ENCODE results near the gene PLCH2.

PLCH2 gene

DNA sequence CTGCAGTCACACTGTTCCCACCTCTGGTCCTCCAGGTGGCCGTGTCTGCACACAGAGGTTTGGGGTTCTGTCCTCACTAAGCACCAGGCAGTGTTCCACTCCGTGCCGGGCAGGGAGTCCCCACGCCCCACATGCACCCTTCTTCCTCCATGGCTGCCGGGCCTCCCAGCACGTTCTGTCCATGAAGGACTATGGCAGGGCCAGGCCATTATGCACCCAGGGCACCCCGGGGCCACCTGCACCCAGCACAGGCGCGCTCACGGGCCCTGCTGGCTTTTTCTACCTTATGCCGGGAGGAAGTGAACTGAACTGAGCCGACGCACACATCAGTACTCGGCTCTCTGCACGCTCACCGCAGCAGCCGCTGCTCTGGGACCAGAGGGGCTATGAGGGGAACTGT lies 40.0 kb downstream of the PLCH2 start:
- DNase-seq, result no peak

DNA sequence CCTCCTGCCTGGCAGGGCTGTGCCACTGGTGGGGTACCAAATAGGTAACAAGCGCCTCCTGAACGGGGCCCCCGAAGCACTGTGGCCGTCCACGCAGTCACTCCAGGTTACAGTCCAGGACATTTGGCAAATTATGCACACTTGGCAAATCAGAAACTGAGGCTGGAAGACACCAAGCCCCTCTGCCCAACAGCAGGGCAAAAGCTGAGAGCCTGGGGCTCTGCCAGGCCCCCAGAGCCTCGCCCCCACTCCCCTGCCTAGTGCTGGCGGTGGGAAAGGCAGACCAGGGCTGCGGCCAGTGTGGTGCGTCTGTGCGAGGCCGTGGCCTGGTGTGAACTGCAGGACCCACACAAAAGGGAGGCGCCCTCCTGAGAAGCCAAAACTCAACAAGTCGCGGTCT lies 40.9 kb downstream of the PLCH2 start:
- DNase-seq, result no peak

DNA sequence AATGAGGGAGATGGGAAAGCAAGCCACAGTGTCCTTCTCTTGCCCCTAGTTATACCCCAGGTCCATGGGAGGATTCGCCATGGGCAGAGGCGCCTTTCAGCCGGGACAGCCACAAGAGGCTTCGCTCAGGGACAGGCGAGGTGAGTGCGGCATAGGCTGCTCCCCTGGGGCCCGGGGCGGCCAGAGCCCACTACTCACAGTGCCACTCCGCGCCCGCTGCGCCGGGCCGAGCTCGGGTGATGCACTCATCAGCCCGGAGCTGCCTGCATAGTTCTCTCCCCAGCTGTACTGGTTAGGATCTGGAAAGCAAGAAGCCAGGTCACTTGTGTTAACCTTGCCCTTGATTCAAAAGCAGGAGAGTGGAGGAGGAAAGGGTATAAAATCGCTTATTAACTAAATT lies 41.9 kb downstream of the PLCH2 start:
- no peak for DNase-seq

DNA sequence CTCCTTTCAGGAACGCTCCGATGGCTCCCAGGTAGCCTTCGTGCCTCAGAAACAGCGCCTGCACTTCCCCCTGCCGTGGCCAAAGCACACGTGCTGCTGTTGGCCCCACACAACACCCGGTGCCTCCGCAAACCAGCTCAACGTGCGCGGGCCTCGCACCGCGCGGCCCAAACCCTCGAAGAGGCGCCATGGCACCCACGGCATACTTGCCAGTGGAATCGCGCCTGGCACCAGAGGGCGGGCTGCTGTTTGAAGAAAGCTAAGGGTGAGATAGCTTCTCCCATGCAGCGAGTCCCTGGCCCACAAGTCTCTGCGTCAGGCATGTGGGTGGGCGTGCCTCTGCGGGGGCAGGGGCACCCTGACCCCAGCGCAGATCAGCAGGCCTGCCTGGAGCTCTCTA lies 42.4 kb downstream of the PLCH2 start:
- DNase-seq, result no peak

DNA sequence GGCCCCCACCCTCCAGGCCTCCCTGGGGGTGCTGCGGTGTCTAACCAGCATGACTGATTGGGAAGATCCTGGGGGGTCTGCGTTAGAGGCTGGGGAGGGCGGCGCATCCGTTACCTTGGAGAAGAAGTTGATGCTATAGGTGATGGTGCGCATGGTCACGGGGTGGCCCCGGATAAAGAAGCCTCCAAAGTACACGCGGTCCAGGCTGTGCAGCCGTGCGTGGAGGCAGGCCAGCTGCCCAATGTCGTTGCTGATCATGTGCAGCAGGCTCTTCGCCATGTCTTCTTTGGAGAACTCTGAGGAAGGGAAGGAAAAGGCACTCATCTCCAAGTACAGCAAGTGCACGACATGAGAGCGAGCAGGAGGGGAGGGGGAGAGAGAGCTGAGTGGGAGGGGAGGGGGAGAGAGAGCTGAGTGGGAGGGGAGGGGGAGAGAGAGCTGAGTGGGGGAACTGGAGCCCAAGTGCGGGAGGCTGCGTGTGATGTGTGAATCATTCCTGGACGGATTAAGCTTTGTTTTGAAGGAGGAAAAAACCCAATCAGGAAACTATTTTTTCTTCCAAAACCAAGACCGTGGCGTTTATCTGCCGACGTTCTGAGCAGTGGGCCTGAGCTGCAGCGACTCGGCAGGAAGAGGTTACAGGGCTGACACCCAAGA lies 43.1 kb downstream of the PLCH2 start:
- no peak for DNase-seq

DNA sequence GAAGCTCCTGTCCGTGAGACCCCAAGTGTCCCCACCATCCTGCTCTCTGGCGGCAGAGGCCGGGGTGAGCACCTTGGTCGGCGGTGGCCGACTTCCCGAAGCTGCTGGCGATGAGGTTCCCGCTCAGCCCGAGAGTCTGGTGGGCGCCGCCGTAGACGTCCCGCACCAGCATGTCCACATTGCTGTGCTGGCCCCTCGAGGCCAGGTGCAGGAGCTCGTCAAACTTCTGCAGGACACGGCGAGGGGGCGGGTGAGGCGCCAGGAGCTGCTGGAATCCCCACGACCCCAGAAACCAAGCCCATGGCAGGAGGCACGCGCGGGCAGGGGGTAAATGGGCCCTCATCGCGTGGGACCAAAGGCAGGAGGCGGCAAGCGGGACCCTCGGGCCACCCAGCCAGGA lies 43.6 kb downstream of the PLCH2 start:
- no peak for DNase-seq

DNA sequence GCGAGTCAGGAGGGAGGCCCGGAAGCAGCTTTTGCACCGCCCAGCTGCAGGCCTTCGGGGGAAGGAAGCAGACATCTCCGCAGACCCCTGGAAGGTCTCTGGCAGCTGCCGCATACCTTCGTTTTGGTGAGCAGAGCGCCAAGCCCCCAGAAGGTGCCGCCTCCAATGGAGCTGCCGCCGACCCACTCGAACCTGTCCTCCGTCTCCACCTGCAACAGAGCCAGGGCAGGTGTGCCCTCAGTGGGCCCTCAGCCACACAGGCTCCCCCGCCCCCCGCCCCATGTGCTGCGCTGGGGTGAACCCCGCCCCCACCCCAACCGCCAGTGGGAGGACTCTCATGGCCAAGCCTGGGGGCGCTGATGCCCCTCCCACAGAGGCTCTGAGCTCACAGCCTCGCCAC lies 44.1 kb downstream of the PLCH2 start:
- DNase-seq, result no peak

DNA sequence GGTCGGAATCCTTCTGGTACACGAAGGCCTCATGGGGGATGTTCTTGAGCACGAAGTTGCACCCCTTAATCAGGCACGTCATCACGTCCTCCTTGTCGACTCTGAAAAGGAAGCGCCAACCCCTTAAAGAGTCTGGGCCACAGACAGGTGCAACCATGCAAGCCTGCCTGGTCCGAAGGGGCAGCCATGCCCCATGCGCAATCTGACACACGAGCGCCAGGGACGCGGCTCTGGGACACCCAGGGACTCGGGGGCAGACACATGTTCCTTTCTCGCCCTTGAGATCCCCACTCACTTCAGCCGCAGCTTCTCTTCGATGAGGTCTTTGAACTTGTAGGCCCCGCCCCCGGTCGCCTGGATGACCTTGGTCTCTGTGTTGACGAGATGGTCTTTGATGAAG lies 44.7 kb downstream of the PLCH2 start:
- DNase-seq, result no peak

DNA sequence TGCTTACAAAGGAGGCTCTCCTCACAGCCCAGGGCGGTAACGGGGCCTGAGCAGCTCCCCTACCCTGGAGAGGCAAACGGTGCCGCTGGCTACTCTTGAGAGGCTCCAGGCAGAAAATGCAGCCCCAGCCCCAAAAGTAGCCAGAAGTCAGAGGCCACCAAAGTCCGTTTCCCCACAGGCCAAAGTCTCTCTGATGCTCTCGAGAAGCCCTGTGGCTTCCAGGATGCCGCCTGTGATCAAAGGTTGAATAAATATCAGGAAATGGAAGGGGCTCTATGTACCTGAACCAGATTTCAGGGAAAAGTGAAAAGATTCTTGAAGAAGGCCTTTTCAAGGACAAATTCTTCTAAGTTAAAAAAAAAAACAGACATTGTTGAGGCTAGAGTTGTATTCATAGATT lies 46.1 kb downstream of the PLCH2 start:
- DNase-seq, result no peak

DNA sequence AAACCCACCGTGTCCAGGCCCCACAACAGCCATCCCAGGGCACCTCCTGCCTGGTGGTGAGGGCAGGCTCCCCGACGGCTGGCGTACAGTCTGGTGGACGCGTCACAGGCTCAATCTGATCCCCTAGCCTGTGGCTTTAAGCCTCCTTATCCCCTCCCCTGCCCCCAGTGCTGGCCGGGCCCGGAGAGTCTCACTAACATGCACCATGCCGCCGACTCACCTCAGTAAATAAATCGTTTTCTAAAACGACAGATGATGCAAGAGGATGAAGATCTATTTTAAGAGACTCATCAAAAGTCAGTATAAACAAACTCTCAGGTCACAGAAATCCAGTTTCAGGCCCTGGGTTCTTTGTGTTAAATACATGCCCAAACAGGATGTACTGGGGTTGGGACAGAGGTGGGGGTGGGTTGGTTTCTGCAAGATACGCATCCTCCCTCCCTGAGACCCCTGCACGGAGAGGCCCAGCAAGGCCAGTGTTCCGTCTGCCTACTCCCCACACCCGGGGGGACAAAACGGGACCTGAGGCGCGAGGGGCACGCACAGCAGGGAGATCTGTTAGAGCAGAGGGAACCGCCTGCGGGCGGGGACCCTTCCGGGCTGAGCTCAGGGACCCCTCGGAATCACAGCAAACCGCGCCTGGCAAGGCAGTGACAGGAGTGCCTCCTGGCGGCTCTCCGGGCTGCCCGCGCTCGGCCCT lies 47.3 kb downstream of the PLCH2 start:
- no peak for DNase-seq

DNA sequence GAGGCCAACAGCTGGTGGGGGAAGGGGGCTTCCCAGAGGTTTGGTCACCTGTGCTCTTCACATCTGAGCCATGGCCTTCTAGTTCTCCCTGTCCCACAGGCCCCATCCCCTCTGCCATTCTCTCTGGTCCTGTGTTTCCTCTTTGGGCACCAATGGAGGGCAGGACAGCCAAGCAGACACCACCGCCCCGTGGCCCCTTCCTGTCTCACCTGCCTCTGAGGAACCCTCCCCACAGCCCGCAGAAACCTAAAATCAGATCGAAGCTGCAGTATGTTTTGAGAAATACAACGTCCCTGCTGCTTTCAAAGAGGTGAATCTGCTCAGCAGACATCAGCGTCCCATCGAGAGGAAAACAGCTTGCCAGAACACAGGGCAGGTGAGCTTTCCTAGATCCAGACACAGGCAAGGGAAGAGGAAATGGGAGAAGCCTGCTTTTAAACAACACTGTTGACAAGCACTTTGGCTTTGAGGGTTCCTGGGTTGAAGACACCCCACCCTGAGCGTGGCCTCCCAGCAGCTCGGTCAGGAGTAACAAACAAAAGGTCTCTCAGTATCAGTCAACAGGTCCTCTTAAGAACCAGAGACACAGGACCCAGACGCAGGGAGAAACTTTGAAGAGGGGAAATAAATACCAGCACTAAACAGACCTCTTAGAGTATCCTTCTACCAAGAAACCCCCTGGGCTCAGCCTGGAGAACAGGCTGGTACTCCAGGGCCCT lies 48.0 kb downstream of the PLCH2 start:
- DNase-seq, result no peak

DNA sequence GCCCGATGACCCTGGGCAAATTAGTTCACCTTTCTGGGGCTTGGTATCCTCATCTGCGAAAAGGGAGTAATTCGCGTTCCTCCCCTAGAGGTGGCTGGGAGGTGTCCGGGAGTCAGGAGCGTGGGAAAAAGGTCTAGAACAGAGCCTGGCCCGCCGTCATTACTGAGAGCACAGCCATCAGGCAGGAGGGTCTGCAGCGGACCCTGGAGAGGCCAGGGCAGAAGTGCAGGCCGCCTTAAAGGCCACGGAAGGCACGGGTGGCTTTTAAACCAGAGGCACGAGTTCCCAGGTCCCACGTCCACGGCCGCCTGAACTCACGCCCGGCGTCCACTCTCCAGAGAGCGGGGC lies 49.5 kb downstream of the PLCH2 start:
- no peak for DNase-seq

DNA sequence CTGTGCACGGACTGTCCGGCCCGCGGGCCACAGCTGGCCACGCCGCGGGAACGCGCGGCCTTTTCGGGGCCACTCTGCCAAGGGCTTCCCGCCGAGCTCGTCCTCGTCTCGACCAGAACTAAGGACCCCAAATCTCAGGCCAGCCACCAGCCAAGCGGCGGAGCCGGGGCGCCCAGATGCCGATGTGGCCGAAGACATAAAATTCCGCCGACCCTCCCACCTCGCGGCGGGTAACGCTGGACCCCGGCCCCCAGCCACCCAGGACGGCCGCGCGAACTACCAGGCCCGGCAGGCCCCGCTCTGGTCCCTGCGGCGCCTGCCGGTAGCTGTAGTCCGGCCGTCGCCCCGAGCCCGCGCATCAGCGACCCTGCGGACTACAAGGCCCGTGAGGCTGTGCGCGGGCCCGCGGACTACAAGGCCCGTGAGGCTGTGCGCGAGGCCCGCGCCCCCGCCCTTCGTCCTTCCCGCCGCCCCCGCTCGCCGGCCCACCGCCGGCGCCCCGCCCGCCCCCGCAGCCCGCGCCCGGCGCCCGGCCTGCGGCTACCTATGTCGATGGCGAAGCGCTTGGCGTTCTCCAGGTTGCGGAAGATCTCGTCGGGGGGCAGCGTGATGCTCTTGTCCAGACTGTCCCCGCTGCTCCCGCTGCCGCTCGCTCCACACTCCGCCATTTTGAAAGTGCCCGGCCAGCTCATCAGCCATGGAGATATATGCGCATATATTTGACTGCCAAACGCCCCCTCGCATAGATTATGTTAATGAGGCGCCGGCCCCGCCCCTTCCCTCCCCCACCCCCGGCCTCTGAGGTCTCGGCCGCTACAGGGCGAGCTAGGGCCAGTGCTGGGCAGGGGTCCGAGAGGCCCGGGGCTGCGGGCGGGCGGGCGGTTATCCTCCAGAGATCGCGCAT lies 50.1 kb downstream of the PLCH2 start, which contains the start of gene PANK4:
PANK4 (minus strand) TSS at position 677 of the 904 bp plus-strand sequence; CDS start at position 668, 9 bp downstream.
- peak; percentile 90 to 94 for DNase-seq

DNA sequence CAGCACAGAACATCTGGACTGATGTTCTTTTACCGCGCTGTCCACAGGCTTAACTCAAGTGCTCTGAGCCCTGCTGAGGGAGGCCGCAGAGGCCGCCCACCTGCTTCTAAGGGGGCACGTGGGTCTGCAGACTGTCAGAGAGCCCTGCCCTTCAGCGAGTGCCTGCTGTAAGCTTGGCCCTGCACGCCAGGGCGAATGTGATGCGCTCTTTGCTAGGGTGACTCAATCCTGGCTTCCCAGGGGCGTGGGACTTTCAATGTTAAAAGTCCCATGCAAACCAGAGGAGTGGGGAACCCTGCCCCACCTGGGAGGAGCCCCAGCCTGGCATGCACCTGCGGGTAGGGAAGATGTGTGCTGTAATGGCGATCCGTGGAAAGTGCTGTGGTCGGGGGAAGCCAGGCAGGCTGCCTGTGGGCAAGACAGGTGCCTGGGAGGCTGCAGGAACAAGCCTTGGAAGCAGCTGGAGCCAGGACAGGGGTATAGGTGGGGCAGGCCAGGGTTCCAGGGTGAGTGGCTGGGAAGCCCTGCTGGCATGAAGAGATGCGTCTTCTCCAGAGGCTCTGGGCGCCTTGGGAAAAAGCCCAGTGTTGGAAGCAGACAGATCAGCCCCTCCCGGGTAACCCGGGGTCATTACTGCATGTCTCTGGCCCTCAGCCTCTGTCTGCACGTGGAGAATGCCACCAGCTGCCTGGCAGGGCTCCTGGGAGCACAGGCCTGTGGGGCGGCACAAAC lies 50.9 kb downstream of the PLCH2 start:
- DNase-seq, result peak in 1 of 2 experiments; percentile 39

DNA sequence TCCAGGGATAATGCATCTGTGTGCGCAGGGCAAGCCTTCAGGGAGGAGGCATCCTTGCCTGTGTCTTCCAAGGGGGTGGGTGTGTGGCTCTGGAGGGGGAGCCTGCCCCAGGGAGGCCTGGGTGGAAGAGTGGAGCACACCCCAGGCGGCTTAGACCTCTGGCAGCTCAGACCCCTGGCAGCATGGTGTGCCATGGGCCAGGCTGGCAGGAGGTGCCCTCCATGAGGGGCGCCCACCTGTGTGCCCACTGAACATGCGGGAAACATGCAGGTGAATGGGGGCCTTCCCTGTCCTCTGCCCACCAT lies 51.4 kb downstream of the PLCH2 start:
- no peak for DNase-seq

DNA sequence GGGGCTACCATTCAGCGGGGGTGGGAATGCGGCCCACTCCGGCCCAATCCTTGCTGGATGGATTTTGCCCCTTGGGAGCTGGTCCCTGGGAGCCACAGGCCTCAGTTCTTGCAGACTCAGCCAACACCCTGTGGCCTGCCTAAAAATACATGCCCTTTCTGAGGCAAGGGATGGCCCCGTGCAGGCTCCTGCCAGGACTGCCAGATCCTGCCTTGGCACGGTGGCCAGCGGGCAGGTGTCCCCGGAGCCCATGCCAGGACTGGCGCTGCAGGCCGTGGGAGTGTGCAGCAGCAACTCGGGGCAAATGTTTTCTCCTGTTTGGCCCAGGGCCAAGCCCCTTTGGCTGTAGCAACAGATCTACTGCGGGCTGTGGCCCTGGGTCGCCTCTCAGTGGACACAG lies 51.9 kb downstream of the PLCH2 start:
- no peak for DNase-seq

DNA sequence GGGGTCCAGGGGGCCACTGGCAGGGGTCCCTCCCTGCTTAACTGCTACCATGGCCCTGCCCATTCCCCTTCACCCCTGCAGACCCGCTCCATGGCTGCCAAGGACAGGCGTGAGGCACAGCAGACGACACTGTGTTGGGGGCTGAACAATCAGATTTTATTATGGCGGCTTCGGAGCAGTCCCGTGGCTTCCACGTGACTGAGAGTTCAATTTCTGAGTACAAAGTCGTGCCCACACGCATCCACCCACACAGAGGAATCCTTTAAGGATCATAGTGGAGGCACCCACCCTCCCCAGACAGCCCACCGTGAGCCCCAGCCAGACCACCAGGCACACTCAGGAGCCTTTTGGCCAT lies 52.5 kb downstream of the PLCH2 start:
- DNase-seq, result no peak

DNA sequence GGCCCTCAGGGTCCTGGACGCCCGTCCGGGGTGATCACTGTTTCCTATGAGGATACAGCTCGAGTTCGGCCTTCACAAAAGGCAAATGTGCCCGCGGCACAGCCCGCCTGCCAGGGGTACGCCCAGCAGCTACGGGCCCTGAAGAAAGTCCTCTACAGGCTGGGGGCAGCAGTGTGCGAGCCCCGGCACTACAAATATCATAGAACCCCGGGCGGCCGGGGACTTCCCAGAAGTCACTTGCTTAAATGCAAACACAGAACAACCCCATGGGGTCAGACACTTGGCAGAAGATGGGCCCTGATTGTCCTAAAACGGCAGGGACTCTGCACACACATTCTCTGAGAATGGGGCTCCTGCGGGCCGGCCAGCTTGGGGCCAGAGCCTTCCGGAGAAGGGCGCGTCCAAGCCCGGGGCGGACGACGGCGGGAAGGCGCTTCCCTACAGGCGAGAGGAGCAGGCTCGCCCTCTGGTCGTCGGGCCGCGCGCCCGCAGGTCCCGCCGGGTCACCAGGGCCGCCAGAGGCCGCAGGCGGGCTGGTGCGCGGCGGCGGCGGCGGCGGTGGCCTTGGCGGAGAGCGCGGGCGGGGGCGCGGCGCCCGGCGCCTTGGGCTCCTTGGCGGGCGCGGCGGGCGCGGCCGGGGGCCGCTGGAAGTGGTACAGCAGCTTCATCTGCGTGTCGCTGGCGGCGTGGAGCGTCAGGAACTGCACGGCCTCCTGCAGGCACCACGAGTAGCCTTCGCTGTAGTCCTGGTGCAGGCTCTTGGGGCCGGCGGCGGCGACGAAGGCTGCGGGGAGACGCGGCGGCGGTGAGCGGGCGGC lies 53.1 kb downstream of the PLCH2 start:
- no peak for DNase-seq

DNA sequence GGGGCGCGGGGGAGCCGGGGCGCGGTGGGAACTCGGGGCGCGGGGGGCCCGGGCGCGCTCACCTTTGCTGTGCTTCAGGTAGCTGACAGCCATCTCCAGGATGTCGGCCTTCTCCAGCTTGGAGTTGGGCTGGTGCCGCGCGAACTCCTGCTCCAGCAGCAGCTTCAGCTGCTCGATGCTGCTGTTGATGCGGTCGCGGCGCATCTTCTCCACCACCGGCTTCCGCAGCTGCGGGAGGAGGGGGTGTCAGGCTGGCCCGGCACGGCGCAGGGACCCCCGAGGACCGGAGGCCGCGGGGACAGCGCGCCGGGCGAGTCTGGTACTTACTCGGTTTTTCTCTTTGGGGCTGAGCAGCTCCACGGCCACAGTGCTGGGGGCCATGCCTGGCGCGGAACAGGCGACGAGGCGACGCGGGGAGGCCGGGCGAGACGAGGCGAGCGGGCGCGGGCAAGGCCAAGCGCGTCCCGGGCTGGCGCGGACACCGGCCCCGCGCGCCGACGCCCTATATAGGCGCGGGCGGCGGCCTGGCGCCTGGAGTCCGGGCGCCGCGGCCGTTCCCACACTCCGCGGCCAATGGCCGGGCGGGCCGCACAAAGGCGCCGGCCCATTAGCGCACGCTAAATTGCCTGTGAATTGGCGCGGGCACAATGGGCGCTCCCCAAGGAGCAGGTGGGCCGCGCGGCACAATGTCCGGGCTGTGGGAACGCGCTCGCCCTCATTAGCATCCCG lies 53.9 kb downstream of the PLCH2 start, which contains the start of gene HES5:
HES5 (minus strand) TSS at position 480 of the 729 bp plus-strand sequence; CDS start at position 381, 99 bp downstream.
- DNase-seq, result no peak

DNA sequence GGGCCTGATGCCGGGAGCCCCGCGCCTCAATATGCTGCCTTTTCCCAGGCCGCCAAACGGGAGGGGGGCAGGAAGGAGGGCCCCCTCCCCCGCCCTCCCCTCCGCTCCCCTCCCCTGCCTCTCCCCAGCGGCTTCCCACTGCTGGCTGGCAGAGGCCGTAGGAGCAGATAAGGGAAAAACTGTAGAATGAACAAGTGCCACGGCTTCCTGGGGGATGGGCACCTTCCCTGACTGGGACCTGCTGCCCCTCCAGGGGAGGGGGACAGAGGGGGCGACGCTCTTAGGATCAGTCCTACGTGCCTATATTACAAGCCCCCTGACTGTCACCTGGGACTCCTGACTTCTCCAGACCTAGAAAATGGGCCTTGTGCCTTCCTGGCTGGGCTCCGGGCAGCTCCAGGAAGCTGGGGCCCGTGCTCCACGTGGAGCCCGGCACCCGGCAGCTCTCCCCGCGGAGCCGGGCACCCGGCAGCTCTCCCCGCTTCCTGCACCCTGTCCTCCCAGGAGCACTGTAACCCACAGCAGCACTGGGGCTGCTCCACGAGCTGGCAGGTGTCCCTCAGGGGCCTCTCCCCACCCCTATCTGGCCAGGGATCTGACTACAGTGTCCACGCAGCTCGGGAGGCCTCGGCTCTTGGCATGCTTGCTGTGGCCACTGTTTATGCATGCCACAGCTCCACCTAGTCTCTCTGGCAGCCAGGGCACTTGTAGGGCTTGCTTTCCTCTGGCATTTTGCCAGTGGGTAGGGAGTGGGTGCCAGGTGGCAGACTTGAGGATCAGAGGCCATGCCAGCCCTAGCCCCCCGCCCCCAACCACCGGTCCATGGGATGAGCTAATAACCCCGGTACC lies 54.6 kb downstream of the PLCH2 start:
- DNase-seq, result peak in 1 of 2 experiments; percentile 48

All from SHP77 (cell line).